ENCODE data around the gene DDX50.

DDX50 gene

DNA sequence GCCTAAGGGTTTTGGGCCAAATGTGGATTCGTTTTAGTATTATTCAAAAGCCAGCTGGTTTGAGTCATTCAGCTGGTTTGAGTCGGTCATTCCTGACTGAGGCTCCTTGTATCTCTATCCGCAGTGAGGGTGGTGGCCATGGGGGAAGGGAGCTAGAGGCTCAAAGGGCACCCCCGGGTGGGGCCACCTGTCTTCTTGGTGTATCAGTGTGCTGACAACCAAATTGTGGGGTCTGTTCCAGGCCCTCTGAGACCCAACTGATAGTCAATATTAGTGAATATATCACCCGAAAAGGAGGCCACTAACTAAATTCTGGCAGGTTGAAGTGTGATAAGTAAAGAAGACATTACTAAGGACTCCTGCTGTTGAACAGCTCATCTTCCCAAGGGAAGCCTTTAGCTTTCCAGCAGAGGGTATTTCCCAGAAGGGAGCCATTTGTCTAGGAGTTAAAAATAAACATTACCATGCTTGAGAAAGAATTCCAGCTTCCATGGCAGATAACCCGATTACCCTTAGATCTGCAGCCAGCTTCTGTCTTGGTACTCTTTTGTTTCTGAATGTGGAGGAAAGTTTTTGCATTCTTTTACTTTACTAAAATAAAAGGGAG is 29.9 kb upstream of the DDX50 start:
- no peaks in the 10 kb centered on the region for H3K79me2 ChIP-seq
- H3K9ac ChIP-seq: no peak overlapping the region
- H3K27me3 ChIP-seq (ENCODE audit: control insufficient read depth, insufficient read depth, low read length): no peaks in the 10 kb centered on the region
- peak overlapping the region; percentile 16 for H3K4me2 ChIP-seq (ENCODE audit: low read length)
- TF ChIP-seq CTCF (IDR thresholded peaks at IDR 0.05): no peak
- H3K9me3 ChIP-seq (ENCODE audit: control insufficient read depth, low read length): no peaks in the 10 kb centered on the region
- peak overlapping the region; percentile 12 for H3K27ac ChIP-seq
- H3K4me1 ChIP-seq: peaks cover 10% of the 10 kb centered on the region
- peak overlapping the region; percentile 39 for H2AFZ ChIP-seq
- peak overlapping the region; percentile 14 for H3K4me3 ChIP-seq (ENCODE audit: low read depth, low read length)
- no peaks in the 10 kb centered on the region for H3K36me3 ChIP-seq (ENCODE audit: control insufficient read depth, insufficient read depth, low read length)

DNA sequence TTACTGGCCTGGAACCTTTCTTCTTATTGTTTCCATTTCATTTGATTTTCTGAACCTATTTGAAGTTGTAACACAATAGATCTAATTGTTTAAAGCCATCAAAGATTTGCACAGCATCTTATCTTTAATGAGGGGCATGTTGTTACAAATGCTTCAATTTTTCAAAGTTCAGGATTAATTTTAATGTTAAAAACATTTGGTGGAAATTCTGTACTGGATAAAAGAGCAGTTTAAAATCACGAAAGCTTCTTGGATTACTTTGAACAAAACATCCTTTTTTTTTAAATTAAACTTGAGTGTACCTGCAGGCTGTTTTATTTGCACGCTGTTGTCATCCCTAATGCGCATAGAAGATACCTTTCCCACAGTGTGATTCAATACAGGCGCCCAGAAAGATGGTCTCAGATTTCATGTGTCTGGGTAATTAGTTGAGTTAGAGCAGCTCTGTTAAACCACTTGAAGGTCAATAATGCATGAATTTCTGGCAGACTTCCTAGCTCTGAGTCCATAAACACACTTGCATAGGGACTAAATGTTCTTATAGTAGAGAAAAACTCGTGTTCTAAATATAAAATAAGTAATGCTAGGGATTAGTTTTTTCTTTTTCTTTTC is 29.3 kb upstream of the DDX50 start:
- no peaks in the 10 kb centered on the region for H3K27me3 ChIP-seq (ENCODE audit: control insufficient read depth, insufficient read depth, low read length)
- no peaks in the 10 kb centered on the region for H3K79me2 ChIP-seq
- no peaks in the 10 kb centered on the region for H3K36me3 ChIP-seq (ENCODE audit: control insufficient read depth, insufficient read depth, low read length)
- H3K9me3 ChIP-seq (ENCODE audit: control insufficient read depth, low read length): no peaks in the 10 kb centered on the region
- peak overlapping the region; percentile 14 for H3K4me3 ChIP-seq (ENCODE audit: low read depth, low read length)
- peak overlapping the region; percentile 2 for H3K27ac ChIP-seq
- H3K4me2 ChIP-seq (ENCODE audit: low read length): peak overlapping the region; percentile 16
- peaks cover 14% of the 10 kb centered on the region for H3K4me1 ChIP-seq
- TF ChIP-seq CTCF (IDR thresholded peaks at IDR 0.05): no peak
- H3K9ac ChIP-seq: no peak overlapping the region
- H2AFZ ChIP-seq: peak overlapping the region; percentile 39

GRCh38 chr10:68876246-68877138 is 24.6 kb upstream of the DDX50 start:
- Histone ChIP-seq H3K27ac (no peak overlapping the region), H3K9ac (no peak overlapping the region)
- TF ChIP-seq CTCF (IDR thresholded peaks at IDR 0.05): no peak

DNA sequence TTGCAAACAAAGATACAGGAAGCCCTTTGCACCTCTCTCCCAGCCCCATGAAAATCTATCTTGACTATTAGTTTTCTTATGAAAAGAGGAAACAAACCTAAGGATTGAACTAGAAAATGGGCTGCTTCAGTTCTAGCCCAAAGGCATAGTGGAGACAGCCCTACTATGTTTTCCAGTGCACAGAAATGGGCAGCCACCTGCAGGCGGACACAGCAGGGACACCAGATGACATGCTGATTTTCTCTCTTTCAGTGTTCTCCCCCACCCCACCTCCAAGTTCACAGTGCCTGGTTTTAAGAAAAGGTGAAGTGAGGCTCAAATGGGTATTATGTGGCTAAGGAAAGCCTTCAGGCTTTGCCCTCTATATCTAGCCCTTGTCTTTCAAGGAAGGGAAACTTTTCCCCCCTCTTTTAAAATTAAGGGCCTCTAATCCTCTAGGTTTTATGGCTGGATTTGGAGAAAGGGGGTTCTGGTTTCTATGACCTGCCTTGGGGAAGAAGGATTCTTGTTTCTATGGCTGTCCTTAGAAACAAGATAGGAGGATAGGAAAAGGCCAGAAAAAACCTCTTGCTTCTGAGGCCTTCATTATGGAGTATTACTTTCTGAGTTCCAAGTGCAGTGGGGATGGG is 23.5 kb upstream of the DDX50 start:
- H3K4me2 ChIP-seq (ENCODE audit: low read length): no peak overlapping the region
- H3K9me3 ChIP-seq (ENCODE audit: control insufficient read depth, low read length): no peaks in the 10 kb centered on the region
- H2AFZ ChIP-seq: no peak overlapping the region
- H3K4me1 ChIP-seq: peaks cover 4% of the 10 kb centered on the region
- H3K4me3 ChIP-seq (ENCODE audit: low read depth, low read length): no peak overlapping the region
- H3K27me3 ChIP-seq (ENCODE audit: control insufficient read depth, insufficient read depth, low read length): no peaks in the 10 kb centered on the region
- no peaks in the 10 kb centered on the region for H3K36me3 ChIP-seq (ENCODE audit: control insufficient read depth, insufficient read depth, low read length)
- H3K79me2 ChIP-seq: no peaks in the 10 kb centered on the region
- no peak overlapping the region for H3K9ac ChIP-seq
- no peak overlapping the region for H3K27ac ChIP-seq
- TF ChIP-seq CTCF (IDR thresholded peaks at IDR 0.05): no peak

More at GRCh38 chr10:68876246-68877138, 24.6 kb upstream of the DDX50 start:
- Histone ChIP-seq H3K4me2 (ENCODE audit: low read length) (no peak overlapping the region), H3K27me3 (ENCODE audit: control insufficient read depth, insufficient read depth, low read length) (no peaks in the 10 kb centered on the region), H3K4me3 (ENCODE audit: low read depth, low read length) (no peak overlapping the region), H3K9me3 (ENCODE audit: control insufficient read depth, low read length) (no peaks in the 10 kb centered on the region), H3K4me1 (peaks cover 10% of the 10 kb centered on the region), H2AFZ (peak overlapping the region; percentile 51), H3K36me3 (ENCODE audit: control insufficient read depth, insufficient read depth, low read length) (no peaks in the 10 kb centered on the region), H3K79me2 (no peaks in the 10 kb centered on the region)

All from parathyroid adenoma (tissue), 2 donors.